GM18519 (cell line): ENCODE results near the gene TMEM184C.

Experiments used
- ATAC-seq: cut with Tn5 transposase; IDR thresholded peaks from one replicate; pipeline ENCODE4 v1.9.1; 2021; ENCODE audit warnings: mild to moderate bottlenecking, moderate library complexity; ENCODE audit not compliant: unreplicated experiment, low FRiP score

Gene TMEM184C

DNA sequence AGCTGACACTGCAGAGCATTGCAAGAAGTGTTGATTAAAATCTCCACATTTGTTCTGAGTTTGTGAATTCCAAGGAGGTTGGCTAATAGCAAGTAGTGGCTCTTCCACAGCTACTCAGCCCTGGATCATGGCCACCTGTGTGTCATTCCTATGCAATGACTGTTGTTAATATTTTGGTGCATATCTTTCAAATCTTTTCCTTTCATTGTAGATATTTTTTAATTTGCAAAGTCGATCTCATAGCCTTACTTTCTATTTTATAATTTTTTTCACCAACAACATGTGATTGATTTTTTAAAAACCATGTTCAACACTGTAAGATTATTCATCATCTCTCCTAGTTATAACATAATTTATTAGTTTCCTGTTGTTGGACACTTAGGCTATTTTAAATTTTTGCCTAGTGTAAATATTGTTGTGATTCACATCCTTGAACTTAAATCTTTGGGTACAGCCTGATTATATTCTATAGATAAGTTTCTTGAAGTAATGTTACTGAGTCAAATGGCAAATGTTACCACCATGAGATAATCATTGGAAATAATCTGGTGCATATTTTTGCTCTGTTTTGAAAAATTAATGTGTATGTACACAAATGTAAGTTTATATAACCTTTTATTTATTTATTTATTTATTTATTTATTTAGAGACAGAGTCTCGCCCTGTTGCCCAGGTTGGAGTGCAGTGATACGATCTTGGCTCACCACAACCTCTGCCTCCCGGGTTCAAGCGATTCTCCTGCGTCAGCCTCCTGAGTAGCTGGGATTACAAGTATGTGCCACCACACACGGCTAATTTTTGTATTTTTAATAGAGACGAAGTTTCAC lies 97.6 kb downstream of the TMEM184C start:
- ATAC-seq, result no peak

GRCh38 chr4:147717878-147718277 lies 100.7 kb downstream of the TMEM184C start:
- ATAC-seq, result peak; percentile 76
